Measurements from ENCODE around the gene CYTH4. TPM values are rescaled to one million over a fixed set of nuclear protein-coding genes. Genes with fewer than 3 reads are reported as not detected.

Gene CYTH4
- polyA plus RNA-seq, 6 donors from 2014 or later = 29.3 to 74.9 (median 46.1) TPM

GRCh38 chr22:37291559-37292298 is 9.4 kb downstream of the CYTH4 start:
- H3K9me3 Mint-ChIP-seq = peaks cover 0 to 8% (median 4%) of the 10 kb centered on the region in 7 donors
- H3K4me3 Mint-ChIP-seq = no peak overlapping the region
- H3K36me3 Mint-ChIP-seq = peaks cover 29 to 31% of the 10 kb centered on the region in 2 donors
- H3K27ac Mint-ChIP-seq = peak overlapping the region in 4 of 6 donors; percentile 3 to 80 (median 62)
- peaks cover 69 to 89% (median 84%) of the 10 kb centered on the region in 3 donors for H3K4me1 Mint-ChIP-seq
- no peak for DNase-seq
- no peaks in the 10 kb centered on the region for H3K27me3 Mint-ChIP-seq
- ATAC-seq (ENCODE audit: low read depth in 2 of 2) = no peak

- no peak overlapping the region for H3K4me3 Mint-ChIP-seq
- DNase-seq (no peak), ATAC-seq (ENCODE audit: low read depth in 2 of 2) (no peak)
- H3K27ac Mint-ChIP-seq = peak overlapping the region in 1 of 6 donors; percentile 65
- peaks cover 0 to 8% (median 4%) of the 10 kb centered on the region in 7 donors for H3K9me3 Mint-ChIP-seq
- peaks cover 60 to 89% (median 85%) of the 10 kb centered on the region in 3 donors for H3K4me1 Mint-ChIP-seq
- H3K27me3 Mint-ChIP-seq = no peaks in the 10 kb centered on the region
- peaks cover 26 to 27% of the 10 kb centered on the region in 2 donors for H3K36me3 Mint-ChIP-seq
Measured at GRCh38 chr22:37292641-37293040, 10.3 kb downstream of the CYTH4 start.

- Mint-ChIP-seq H3K4me1 (peaks cover 62 to 91% (median 85%) of the 10 kb centered on the region in 3 donors), H3K9me3 (peaks cover 0 to 8% (median 4%) of the 10 kb centered on the region in 7 donors), H3K27me3 (no peaks in the 10 kb centered on the region), H3K27ac (peak overlapping the region in 5 of 6 donors; percentile 5 to 65 (median 60)), H3K4me3 (peak overlapping the region in 1 of 8 donors; percentile 44), H3K36me3 (peaks cover 31 to 32% of the 10 kb centered on the region in 2 donors)
- DNase-seq = no peak
- ATAC-seq (ENCODE audit: low read depth in 2 of 2) = no peak
Measured at GRCh38 chr22:37293172-37293571, 10.9 kb downstream of the CYTH4 start.

- no peak for ATAC-seq (ENCODE audit: low read depth in 2 of 2)
- H3K36me3 Mint-ChIP-seq = peaks cover 27 to 31% of the 10 kb centered on the region in 2 donors
- no peak for DNase-seq
- H3K4me1 Mint-ChIP-seq = peaks cover 60 to 88% (median 82%) of the 10 kb centered on the region in 3 donors
- peak overlapping the region in 5 of 6 donors; percentile 20 to 92 (median 59) for H3K27ac Mint-ChIP-seq
- H3K27me3 Mint-ChIP-seq = no peaks in the 10 kb centered on the region
- H3K9me3 Mint-ChIP-seq = peaks cover 0 to 8% (median 4%) of the 10 kb centered on the region in 7 donors
- H3K4me3 Mint-ChIP-seq = no peak overlapping the region
Measured at GRCh38 chr22:37294747-37295146, 12.4 kb downstream of the CYTH4 start.

GRCh38 chr22:37295213-37295886 is 13.0 kb downstream of the CYTH4 start:
- Mint-ChIP-seq H3K27me3 (no peaks in the 10 kb centered on the region), H3K4me3 (peak overlapping the region in 4 of 8 donors; percentile 31 to 77 (median 54)), H3K36me3 (peaks cover 24 to 31% of the 10 kb centered on the region in 2 donors), H3K27ac (peak overlapping the region in 5 of 6 donors; percentile 37 to 93 (median 84)), H3K4me1 (peaks cover 62 to 88% (median 82%) of the 10 kb centered on the region in 3 donors), H3K9me3 (peaks cover 0 to 8% (median 3%) of the 10 kb centered on the region in 7 donors)
- peak; percentile 73 for ATAC-seq (ENCODE audit: low read depth in 2 of 2)
- DNase-seq = no peak

- Mint-ChIP-seq H3K4me3 (peak overlapping the region in 1 of 8 donors; percentile 31), H3K36me3 (peaks cover 24 to 31% of the 10 kb centered on the region in 2 donors), H3K27ac (peak overlapping the region in 1 of 6 donors; percentile 79), H3K27me3 (no peaks in the 10 kb centered on the region), H3K4me1 (peaks cover 68 to 88% (median 82%) of the 10 kb centered on the region in 3 donors), H3K9me3 (peaks cover 0 to 8% (median 3%) of the 10 kb centered on the region in 7 donors)
- DNase-seq = no peak
- ATAC-seq (ENCODE audit: low read depth in 2 of 2) = no peak
Measured at GRCh38 chr22:37295946-37296345, 13.6 kb downstream of the CYTH4 start.

- peak overlapping the region in 3 of 6 donors; percentile 74 to 97 (median 79) for H3K27ac Mint-ChIP-seq
- no peaks in the 10 kb centered on the region for H3K27me3 Mint-ChIP-seq
- no peak for DNase-seq
- H3K4me3 Mint-ChIP-seq = peak overlapping the region in 1 of 8 donors; percentile 33
- ATAC-seq (ENCODE audit: low read depth in 2 of 2) = no peak
- no peaks in the 10 kb centered on the region for H3K9me3 Mint-ChIP-seq
- H3K4me1 Mint-ChIP-seq = peaks cover 64 to 73% (median 69%) of the 10 kb centered on the region in 3 donors
- H3K36me3 Mint-ChIP-seq = peaks cover 15 to 26% of the 10 kb centered on the region in 2 donors
Measured at GRCh38 chr22:37298748-37299495, 16.6 kb downstream of the CYTH4 start.

GRCh38 chr22:37299969-37300509 is 17.7 kb downstream of the CYTH4 start:
- peaks cover 56 to 64% (median 63%) of the 10 kb centered on the region in 3 donors for H3K4me1 Mint-ChIP-seq
- ATAC-seq (ENCODE audit: low read depth in 2 of 2) (peak; percentile 8 to 13), DNase-seq (no peak)
- H3K27ac Mint-ChIP-seq = peak overlapping the region; percentile 17 to 93 (median 58)
- H3K36me3 Mint-ChIP-seq = peaks cover 17 to 29% of the 10 kb centered on the region in 2 donors
- H3K4me3 Mint-ChIP-seq = peak overlapping the region in 5 of 8 donors; percentile 6 to 75 (median 28)
- no peaks in the 10 kb centered on the region for H3K9me3 Mint-ChIP-seq
- no peaks in the 10 kb centered on the region for H3K27me3 Mint-ChIP-seq

GRCh38 chr22:37300551-37301017 is 18.3 kb downstream of the CYTH4 start:
- DNase-seq (no peak), ATAC-seq (ENCODE audit: low read depth in 2 of 2) (peak; percentile 76 to 84)
- peaks cover 17 to 33% of the 10 kb centered on the region in 2 donors for H3K36me3 Mint-ChIP-seq
- H3K4me1 Mint-ChIP-seq = peaks cover 55 to 64% (median 63%) of the 10 kb centered on the region in 3 donors
- H3K4me3 Mint-ChIP-seq = peak overlapping the region in 7 of 8 donors; percentile 35 to 87 (median 66)
- H3K9me3 Mint-ChIP-seq = no peaks in the 10 kb centered on the region
- peak overlapping the region; percentile 17 to 93 (median 69) for H3K27ac Mint-ChIP-seq
- no peaks in the 10 kb centered on the region for H3K27me3 Mint-ChIP-seq

- H3K36me3 Mint-ChIP-seq = peaks cover 17 to 33% of the 10 kb centered on the region in 2 donors
- H3K27me3 Mint-ChIP-seq = no peaks in the 10 kb centered on the region
- ATAC-seq (ENCODE audit: low read depth in 2 of 2) = no peak
- peaks cover 56 to 68% (median 64%) of the 10 kb centered on the region in 3 donors for H3K4me1 Mint-ChIP-seq
- H3K4me3 Mint-ChIP-seq = peak overlapping the region in 4 of 8 donors; percentile 55 to 75 (median 67)
- peak overlapping the region; percentile 58 to 93 (median 86) for H3K27ac Mint-ChIP-seq
- no peak for DNase-seq
- no peaks in the 10 kb centered on the region for H3K9me3 Mint-ChIP-seq
Measured at GRCh38 chr22:37301144-37301830, 19.0 kb downstream of the CYTH4 start.

- peaks cover 64 to 70% (median 67%) of the 10 kb centered on the region in 3 donors for H3K4me1 Mint-ChIP-seq
- H3K36me3 Mint-ChIP-seq = peaks cover 14 to 30% of the 10 kb centered on the region in 2 donors
- no peak for DNase-seq
- peak overlapping the region in 4 of 6 donors; percentile 61 to 96 (median 82) for H3K27ac Mint-ChIP-seq
- no peaks in the 10 kb centered on the region for H3K27me3 Mint-ChIP-seq
- H3K9me3 Mint-ChIP-seq = no peaks in the 10 kb centered on the region
- no peak for ATAC-seq (ENCODE audit: low read depth in 2 of 2)
- no peak overlapping the region for H3K4me3 Mint-ChIP-seq
Measured at GRCh38 chr22:37302674-37303555, 20.6 kb downstream of the CYTH4 start.

Measured in naive B cell (primary cell).